Sigmoid colon (tissue), 4 donors: ENCODE measurements around the gene SHOC1.

ENCODE experiments used
- CTCF ChIP-seq, 4 experiments: fragments of 450-650 bp in 3 of 4; fragments of 200-600 bp in 1 of 4; IDR thresholded peaks; one replicate each; pipeline ENCODE4 v1.5.1; 2016 to 2019; ENCODE audit warnings: antibody characterized with exemption in 4 of 4, mild to moderate bottlenecking in 3 of 4, moderate library complexity in 2 of 4
- POLR2A ChIP-seq, 2 donors: fragments of 450-650 bp; IDR thresholded peaks; one replicate each; pipeline ENCODE4 v1.6.1; 2016; ENCODE audit warnings: antibody characterized with exemption in 2 of 2, mild to moderate bottlenecking in 2 of 2, moderate library complexity in 2 of 2
- POLR2AphosphoS5 ChIP-seq, 4 donors: sonication (generic); formaldehyde crosslinking; IDR thresholded peaks; one replicate each; pipeline ENCODE4 v1.6.1; 2017; ENCODE audit warnings: antibody characterized with exemption in 4 of 4

- TF ChIP-seq POLR2A (IDR thresholded peaks at IDR 0.05) (no peak), CTCF (IDR thresholded peaks at IDR 0.05) (no peak), POLR2AphosphoS5 (IDR thresholded peaks at IDR 0.05) (no peak)
These were observed 5.3 kb upstream of the SHOC1 start for GRCh38 chr9:111799915-111800526.
